ENCODE data around the gene CYB5R3. TPM values are rescaled to one million over a fixed set of nuclear protein-coding genes. Genes with fewer than 3 reads are reported as not detected.

The CYB5R3 gene
- total and polyA plus RNA-seq, 2 donors (not counting 3 experiments of a cell fraction or from before 2014, with no cell fraction given) = 217 to 263 TPM

DNA sequence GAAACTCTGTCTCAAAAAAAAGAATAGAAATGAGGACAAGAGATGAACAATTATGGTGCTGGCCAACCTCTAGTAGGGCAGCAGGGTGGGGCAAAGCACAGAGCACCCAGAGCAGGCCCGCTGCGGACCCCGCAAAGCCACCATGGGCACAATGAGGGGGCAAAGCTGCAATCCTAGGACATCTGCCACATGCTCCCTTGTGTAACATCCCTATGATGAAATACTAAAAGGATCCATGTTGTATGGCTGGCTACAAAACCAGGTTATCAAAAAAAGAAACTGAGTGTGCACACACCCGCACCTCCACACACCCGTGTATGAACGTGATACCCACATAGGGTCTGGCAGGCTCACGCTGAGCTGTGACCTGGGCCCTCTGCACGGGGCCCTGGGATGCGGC lies 16.2 kb downstream of the CYB5R3 start:
- Histone ChIP-seq H3K4me3 (replicated peaks in 1 of 3; ENCODE audit: insufficient read depth in 1 of 3, low read depth in 1 of 3, low read length in 3 of 3) (no peak overlapping the region), H3K9ac (replicated peaks; ENCODE audit: extremely low read depth, insufficient read depth, low read length) (no peak overlapping the region), H3K27ac (ENCODE audit: insufficient read depth, low read depth, low read length) (no peak overlapping the region), H3K27me3 (ENCODE audit: control insufficient read depth in 2 of 2, insufficient read depth in 2 of 2, low read length in 2 of 2) (no peaks in the 10 kb centered on the region), H3K4me1 (ENCODE audit: control insufficient read depth, extremely low read depth, insufficient read depth, low read length) (peaks cover 12% of the 10 kb centered on the region), H3K9me3 (replicated peaks; ENCODE audit: control insufficient read depth, insufficient read depth, low read length) (no peaks in the 10 kb centered on the region), H3K79me2 (ENCODE audit: control insufficient read depth, insufficient read depth, low read length) (peaks cover 15% of the 10 kb centered on the region), H3K4me2 (ENCODE audit: insufficient read depth, low read length) (no peak overlapping the region), H3K9me1 (replicated peaks; ENCODE audit: control insufficient read depth, extremely low read depth, insufficient read depth, low read length) (no peaks in the 10 kb centered on the region), H4K20me1 (replicated peaks; ENCODE audit: control insufficient read depth, extremely low read depth, insufficient read depth, low read length) (no peaks in the 10 kb centered on the region), H3K36me3 (ENCODE audit: control insufficient read depth in 2 of 2, extremely low read depth in 1 of 2, insufficient read depth in 2 of 2, low read length in 2 of 2) (peaks cover 23 to 45% of the 10 kb centered on the region in 2 experiments), H2AFZ (ENCODE audit: low read depth, low read length) (no peak overlapping the region)
- dilution Hi-C loops (cut with MboI; ENCODE audit: extremely low pct_ligation_motif_present, low sequenced_read_pairs) = no loop called here
- BruUV-seq (replicated peaks) = no TSS peak
- no peak for FAIRE-seq
- TF ChIP-seq, protein P1, sequence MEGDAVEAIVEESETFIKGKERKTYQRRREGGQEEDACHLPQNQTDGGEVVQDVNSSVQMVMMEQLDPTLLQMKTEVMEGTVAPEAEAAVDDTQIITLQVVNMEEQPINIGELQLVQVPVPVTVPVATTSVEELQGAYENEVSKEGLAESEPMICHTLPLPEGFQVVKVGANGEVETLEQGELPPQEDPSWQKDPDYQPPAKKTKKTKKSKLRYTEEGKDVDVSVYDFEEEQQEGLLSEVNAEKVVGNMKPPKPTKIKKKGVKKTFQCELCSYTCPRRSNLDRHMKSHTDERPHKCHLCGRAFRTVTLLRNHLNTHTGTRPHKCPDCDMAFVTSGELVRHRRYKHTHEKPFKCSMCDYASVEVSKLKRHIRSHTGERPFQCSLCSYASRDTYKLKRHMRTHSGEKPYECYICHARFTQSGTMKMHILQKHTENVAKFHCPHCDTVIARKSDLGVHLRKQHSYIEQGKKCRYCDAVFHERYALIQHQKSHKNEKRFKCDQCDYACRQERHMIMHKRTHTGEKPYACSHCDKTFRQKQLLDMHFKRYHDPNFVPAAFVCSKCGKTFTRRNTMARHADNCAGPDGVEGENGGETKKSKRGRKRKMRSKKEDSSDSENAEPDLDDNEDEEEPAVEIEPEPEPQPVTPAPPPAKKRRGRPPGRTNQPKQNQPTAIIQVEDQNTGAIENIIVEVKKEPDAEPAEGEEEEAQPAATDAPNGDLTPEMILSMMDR (IDR thresholded peaks at IDR 0.05; ENCODE audit: extremely low read depth in 1 of 2, insufficient read depth in 1 of 2, low read depth in 1 of 2, low read length in 2 of 2) = no peak
- TF ChIP-seq FOS (IDR thresholded peaks at IDR 0.05; ENCODE audit: borderline replicate concordance, insufficient read depth, low read length) (no peak), EZH2 (IDR thresholded peaks at IDR 0.05; ENCODE audit: borderline replicate concordance, low read depth, low read length, severe bottlenecking) (no peak), POLR2A (IDR thresholded peaks at IDR 0.05; ENCODE audit: low read depth, low read length) (no peak), GATA2 (IDR thresholded peaks at IDR 0.05; ENCODE audit: insufficient read depth, insufficient read length, low read depth, low read length) (no peak), JUN (IDR thresholded peaks at IDR 0.05; ENCODE audit: borderline replicate concordance, insufficient read depth, insufficient read length, low read depth) (no peak), MYC (IDR thresholded peaks at IDR 0.05; ENCODE audit: low read depth, low read length) (no peak), POLR2AphosphoS5 (IDR thresholded peaks at IDR 0.05; ENCODE audit: insufficient read depth, low read depth, low read length) (no peak)
- TF ChIP-seq, protein P2, sequence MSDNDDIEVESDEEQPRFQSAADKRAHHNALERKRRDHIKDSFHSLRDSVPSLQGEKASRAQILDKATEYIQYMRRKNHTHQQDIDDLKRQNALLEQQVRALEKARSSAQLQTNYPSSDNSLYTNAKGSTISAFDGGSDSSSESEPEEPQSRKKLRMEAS (IDR thresholded peaks at IDR 0.05; ENCODE audit: insufficient read depth, insufficient read length) = no peak
- intact Hi-C loops (cut with micrococcal nuclease) = no loop called here
- DNase-seq (ENCODE audit: low read depth, low spot score) = no peak
- ChIA-PET POLR2A (no interaction called here), CTCF (no interaction called here)

All from endothelial cell of umbilical vein (primary cell).